ENCODE data around the gene ADGRF5.

DNA sequence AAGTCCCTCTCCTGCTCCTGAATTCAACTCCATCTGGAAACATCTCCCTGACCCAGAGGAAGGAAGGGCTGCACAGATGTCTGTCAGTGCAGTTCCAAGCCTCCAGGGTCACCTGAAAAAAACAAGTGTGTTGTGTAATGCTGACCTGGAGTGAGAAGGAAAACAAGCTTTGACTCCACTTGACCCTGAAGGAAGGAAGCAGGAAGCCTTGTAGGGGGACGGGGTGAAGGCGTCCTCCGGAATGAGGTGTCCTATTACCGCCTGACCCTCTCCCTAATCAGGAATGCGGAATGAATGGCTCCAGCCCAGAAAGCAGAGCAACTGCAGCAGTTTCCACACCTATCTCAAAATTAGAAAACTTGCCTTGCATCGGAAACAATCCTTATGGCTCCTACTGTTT is 13.9 kb upstream of the ADGRF5 start:
- no peak for TF ChIP-seq CTCF (IDR thresholded peaks at IDR 0.05)
- TF ChIP-seq POLR2A (IDR thresholded peaks at IDR 0.05; ENCODE audit: low read depth): no peak
